Epithelial cell of esophagus (primary cell): ENCODE measurements around the gene SCRN2.

Source experiments
- DNase-seq: peaks from one replicate; pipeline ENCODE4 v3.0.0; 2010; ENCODE audit warnings: low read depth
- H3K4me3 ChIP-seq: 2 replicates; pipeline ENCODE4 v1.5.1; 2011; ENCODE audit warnings: mild to moderate bottlenecking, low read length, control low read depth
- TF ChIP-seq, protein P1 (sequence below): IDR thresholded peaks from 2 replicates; pipeline ENCODE4 v1.5.1; 2011; ENCODE audit warnings: low read depth, mild to moderate bottlenecking, low read length, control low read depth, inconsistent platforms; ENCODE audit not compliant: insufficient read depth; ENCODE audit errors: missing control alignments

SCRN2 gene

DNA sequence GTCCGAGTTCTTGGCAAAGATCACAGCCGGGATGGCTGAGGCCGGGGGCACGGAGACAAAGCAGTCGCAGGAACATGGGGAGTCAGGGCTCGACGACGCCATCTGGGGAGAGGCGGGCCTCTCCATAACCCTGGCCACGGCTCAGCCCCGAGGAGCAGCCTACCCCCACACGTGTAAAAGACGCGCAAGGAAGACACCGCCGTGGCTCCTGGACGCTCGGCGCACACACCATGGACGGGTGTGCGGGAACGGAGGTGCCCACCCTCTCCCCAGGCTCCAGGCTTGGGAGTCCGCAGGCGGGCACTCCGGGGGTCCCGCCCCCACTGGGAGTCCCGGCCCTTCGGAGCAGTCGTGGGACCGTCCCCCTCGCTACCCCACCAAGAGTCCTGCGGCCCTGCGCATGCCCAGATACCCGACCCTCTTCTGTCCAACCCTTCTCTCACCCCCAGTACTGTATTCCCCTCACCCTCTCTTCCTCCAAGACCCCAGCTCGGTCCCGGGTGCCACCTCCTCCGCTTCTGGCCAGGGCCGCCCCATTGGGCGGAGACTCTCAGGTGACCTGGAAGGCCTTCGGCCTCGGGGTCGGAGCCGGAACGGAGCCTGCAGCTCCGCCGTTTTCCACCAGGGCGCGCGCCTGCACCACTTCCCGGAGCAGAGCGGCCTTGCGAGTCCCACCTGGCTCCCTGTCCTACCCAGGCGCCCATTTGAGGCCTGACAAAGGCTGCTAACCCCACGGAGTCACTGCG, at the start of gene SCRN2:
SCRN2 (minus strand) TSS at position 532 of the 746 bp plus-strand sequence; CDS start at position 102, 430 bp downstream.
- TF ChIP-seq, protein P1, sequence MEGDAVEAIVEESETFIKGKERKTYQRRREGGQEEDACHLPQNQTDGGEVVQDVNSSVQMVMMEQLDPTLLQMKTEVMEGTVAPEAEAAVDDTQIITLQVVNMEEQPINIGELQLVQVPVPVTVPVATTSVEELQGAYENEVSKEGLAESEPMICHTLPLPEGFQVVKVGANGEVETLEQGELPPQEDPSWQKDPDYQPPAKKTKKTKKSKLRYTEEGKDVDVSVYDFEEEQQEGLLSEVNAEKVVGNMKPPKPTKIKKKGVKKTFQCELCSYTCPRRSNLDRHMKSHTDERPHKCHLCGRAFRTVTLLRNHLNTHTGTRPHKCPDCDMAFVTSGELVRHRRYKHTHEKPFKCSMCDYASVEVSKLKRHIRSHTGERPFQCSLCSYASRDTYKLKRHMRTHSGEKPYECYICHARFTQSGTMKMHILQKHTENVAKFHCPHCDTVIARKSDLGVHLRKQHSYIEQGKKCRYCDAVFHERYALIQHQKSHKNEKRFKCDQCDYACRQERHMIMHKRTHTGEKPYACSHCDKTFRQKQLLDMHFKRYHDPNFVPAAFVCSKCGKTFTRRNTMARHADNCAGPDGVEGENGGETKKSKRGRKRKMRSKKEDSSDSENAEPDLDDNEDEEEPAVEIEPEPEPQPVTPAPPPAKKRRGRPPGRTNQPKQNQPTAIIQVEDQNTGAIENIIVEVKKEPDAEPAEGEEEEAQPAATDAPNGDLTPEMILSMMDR = peak; percentile 95
- H3K4me3 ChIP-seq = peak within 1 kb of the TSS; percentile 92
- peak; percentile 78 for DNase-seq

DNA sequence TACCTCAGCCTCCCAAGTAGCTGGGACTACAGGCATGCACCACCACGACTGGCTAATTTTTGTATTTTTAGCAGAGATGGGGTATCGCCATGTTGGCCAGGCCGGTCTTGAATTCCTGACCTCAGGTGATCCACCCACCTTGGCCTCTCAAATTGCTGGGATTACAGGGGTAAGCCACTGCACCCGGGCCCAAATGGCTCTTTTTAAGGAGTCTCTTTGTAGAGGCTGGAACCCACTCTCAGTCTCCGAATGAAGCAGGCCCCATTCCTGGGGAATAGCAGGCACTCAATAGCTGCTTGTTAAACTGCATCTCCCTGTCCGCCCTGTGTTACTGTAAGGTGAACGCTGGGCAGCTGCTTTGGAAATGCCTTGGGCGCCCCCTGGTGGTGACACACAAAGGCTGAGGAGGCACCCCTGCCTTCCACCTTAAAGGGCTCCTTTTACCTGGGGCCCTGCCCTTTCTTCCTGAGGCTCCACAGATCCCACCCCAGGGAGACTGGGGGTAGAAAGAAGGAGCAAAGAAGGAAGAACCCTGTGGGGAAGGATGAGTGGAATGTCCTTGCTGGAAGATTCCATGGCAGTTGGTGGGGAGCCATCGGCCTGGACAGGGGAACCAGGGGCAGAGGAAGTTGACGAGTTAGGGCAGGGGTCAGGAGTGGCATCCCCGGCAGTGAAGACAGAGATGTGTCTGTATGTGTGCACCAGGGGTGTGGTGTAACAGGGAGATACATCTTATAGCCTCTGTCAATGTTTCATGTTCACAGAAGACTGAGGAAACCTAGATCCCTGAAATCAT, 48.9 kb upstream of the SCRN2 start:
- TF ChIP-seq, protein P1 = peak; percentile 92
- peak; percentile 89 for DNase-seq
- no peak overlapping the region for H3K4me3 ChIP-seq

DNA sequence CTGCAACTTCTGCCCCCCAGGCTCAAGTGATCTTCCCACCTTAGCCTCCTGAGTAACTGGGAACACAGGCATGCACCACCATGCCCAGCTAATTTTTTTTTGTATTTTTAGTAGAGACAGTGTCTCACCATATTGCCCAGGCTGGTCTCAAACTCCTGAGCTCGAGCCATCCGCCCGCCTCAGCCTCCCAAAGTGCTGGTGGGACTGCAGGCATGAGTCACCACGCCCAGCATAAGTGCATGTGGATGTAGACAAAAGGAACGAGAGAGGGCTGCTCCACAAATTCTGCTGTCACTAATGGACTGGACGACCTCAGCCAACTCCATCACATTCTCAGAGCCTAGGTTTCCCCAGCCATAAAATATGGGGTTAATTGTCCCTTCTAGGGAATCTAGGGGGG, 47.2 kb upstream of the SCRN2 start:
- no peak for DNase-seq
- no peak overlapping the region for H3K4me3 ChIP-seq
- TF ChIP-seq, protein P1 = no peak

DNA sequence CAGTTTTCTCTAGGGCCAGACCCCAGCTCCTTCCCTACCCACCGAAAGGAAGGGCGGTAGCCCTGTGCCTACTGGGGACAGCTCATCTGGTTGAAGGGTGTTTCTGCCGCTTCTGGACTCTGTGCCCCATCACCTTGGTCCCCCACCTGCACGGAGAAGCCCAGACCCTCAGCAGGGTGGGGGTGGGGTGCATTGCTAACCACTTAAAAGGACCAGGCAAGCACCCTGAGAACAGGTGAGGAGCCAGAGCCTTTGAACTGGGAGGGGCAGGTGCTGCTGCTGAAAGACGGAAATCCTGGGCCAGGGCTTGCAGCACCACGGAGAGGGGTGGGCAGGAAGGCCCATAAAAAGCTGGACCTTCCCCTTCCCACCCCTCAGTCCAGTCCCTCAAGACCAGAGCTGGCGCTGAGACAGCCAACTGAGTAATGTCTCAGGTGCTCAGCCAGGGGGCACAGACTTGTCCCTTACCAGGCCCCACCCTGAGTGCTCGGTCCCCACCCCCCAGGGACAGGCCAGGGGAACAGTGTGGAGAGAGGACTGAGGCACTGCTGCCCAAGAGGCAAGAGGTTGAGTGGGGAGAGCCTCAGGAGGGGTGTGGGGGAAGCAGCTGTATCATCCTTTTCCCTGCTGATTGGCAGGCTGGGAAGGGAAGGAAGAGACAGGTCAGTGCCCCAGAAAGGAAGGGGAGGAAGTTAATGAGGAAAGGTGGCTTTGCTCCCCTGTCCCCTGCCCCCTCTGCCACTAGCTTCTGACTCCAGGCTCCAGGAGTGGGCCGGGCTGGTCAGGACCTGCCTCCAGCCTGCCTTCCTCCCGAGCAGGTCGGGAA, 44.0 kb upstream of the SCRN2 start:
- TF ChIP-seq, protein P1 = no peak
- DNase-seq = no peak
- no peak overlapping the region for H3K4me3 ChIP-seq

DNA sequence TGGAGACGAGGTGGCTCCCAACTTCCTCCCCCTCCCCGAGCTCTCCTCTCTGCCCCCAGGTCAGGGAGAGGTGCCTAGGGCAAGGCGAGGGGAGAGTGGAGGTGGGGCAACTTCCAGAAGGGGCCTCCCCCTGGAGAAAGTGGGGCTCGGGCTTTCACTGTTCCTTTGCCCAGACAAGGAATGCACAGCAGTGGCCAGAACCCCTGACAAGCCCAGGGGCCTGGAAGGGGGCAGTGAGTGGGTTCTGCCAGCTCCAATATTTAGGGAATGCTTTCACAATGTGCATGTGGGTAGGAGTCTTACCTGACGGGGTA, 43.3 kb upstream of the SCRN2 start:
- no peak overlapping the region for H3K4me3 ChIP-seq
- TF ChIP-seq, protein P1 = no peak
- DNase-seq = no peak

DNA sequence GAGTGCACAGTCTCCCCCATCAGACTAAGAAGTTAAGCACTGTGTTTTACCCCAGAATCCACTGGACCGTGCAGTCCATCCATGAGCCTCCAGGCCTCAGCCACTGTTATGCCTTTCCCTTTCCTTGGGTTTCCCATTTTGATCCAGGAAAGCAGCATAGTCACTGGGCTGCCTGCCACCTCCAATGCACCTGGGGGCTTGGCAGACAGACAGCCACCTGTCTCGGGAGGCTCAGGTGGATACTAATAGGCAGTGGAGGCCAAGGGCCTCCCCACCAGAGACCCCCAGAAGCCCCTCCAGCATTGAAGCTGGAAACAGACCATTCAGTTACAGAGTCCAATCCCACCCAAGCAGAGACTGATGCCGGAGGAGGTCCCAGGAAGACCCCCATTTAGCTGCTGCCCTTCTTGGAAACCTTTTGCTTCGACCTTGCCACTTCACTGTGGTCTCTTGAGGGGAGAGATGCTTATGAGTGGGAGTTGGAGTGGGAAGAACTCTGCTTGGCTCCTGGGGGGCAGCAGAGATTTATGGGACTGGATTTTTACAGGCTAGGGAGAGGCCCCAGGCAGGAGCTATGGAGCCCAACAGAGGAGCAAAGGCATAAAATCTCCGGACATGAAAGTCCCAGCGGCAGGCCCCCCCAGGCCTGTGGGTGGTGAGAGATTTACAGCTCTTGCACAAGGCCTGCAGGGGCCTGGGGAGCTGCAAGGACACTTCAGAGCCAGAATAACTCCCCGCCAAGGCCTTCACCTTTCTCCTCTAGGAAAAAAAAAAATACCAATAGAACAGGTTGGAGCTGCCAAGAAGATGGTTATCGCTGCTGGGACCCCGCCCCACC, 42.7 kb upstream of the SCRN2 start:
- TF ChIP-seq, protein P1 = no peak
- no peak for DNase-seq
- no peak overlapping the region for H3K4me3 ChIP-seq
